CD14-positive monocyte (primary cell): ENCODE measurements around the gene MLLT3. TPM values are rescaled to one million over a fixed set of nuclear protein-coding genes. Genes with fewer than 3 reads are reported as not detected.

Source experiments
- DNase-seq, 3 donors: peaks; one replicate each; pipeline ENCODE4 v3.0.0-alpha.2; 2011 to 2022
- H2AFZ ChIP-seq: 2 replicates; pipeline ENCODE4 v1.6.0; 2012; ENCODE audit warnings: mild to moderate bottlenecking, low read depth, low read length, inconsistent platforms; ENCODE audit not compliant: insufficient read depth, poor library complexity, severe bottlenecking
- H3K27ac ChIP-seq, 2 donors: 1 replicate in 1 of 2; 2 replicates in 1 of 2; pipeline ENCODE4 v1.5.1; 2012 to 2013; ENCODE audit warnings: low read length in 2 of 2, control low read depth in 1 of 2, inconsistent platforms in 1 of 2, low read depth in 1 of 2, mild to moderate bottlenecking in 1 of 2
- H3K27me3 ChIP-seq, 2 donors: one replicate each; pipeline versions ENCODE4 v1.6.0 to v1.6.1; 2011 to 2013; ENCODE audit warnings: low read length in 2 of 2; ENCODE audit not compliant: control insufficient read depth in 2 of 2, insufficient read depth in 2 of 2
- H3K36me3 ChIP-seq, 2 donors: replicated peaks in 1 of 2; 1 replicate in 1 of 2; 2 replicates in 1 of 2; pipeline versions ENCODE4 v1.5.1 to v1.6.1; 2012 to 2013; ENCODE audit warnings: low read length in 2 of 2, control low read depth in 1 of 2, inconsistent platforms in 1 of 2, mild to moderate bottlenecking in 1 of 2; ENCODE audit not compliant: insufficient read depth in 2 of 2, control insufficient read depth in 1 of 2
- H3K4me1 ChIP-seq, 2 donors: 1 replicate in 1 of 2; 2 replicates in 1 of 2; pipeline versions ENCODE4 v1.5.1 to v1.6.1; 2012 to 2013; ENCODE audit warnings: low read length in 2 of 2, control low read depth in 1 of 2, inconsistent platforms in 1 of 2, mild to moderate bottlenecking in 1 of 2, moderate library complexity in 1 of 2; ENCODE audit not compliant: insufficient read depth in 2 of 2, control insufficient read depth in 1 of 2
- H3K4me2 ChIP-seq: replicated peaks from 2 replicates; pipeline ENCODE3; 2012; ENCODE audit warnings: low read length, moderate library complexity, mild to moderate bottlenecking; ENCODE audit not compliant: poor library complexity, severe bottlenecking; ENCODE audit errors: extremely low read depth
- H3K4me3 ChIP-seq, 3 experiments: fragments of 200-600 bp in 1 of 3; sonication (generic) in 1 of 3; replicated peaks in 1 of 3; 1 replicate in 2 of 3; 2 replicates in 1 of 3; pipeline ENCODE4 v1.5.1; 2011 to 2013; ENCODE audit warnings: low read length in 3 of 3, mild to moderate bottlenecking in 3 of 3, control low read depth in 2 of 3, low read depth in 2 of 3, inconsistent platforms in 1 of 3, moderate library complexity in 1 of 3
- H3K79me2 ChIP-seq: 2 replicates; pipeline ENCODE4 v1.6.0; 2012; ENCODE audit warnings: mild to moderate bottlenecking, control low read depth, inconsistent platforms, low read length, moderate library complexity; ENCODE audit not compliant: insufficient read depth
- H3K9ac ChIP-seq: 2 replicates; pipeline ENCODE4 v1.6.0; 2017; ENCODE audit warnings: low read length, mild to moderate bottlenecking; ENCODE audit not compliant: insufficient read depth, poor library complexity, severe bottlenecking
- H3K9me3 ChIP-seq, 2 donors: replicated peaks in 1 of 2; 1 replicate in 1 of 2; 2 replicates in 1 of 2; pipeline versions ENCODE4 v1.5.1 to v1.6.1; 2012 to 2013; ENCODE audit warnings: low read length in 2 of 2, control low read depth in 1 of 2; ENCODE audit not compliant: control insufficient read depth in 1 of 2, insufficient read depth in 1 of 2
- H4K20me1 ChIP-seq: 2 replicates; pipeline ENCODE4 v1.6.0; 2012; ENCODE audit warnings: mild to moderate bottlenecking, low read length, control low read depth, moderate library complexity; ENCODE audit not compliant: insufficient read depth
- H3K27ac Mint-ChIP-seq, 7 donors: one replicate each; pipeline ENCODE4 v1.8.0; 2020; ENCODE audit warnings: mild to moderate bottlenecking in 7 of 7, mixed read lengths in 7 of 7, moderate library complexity in 6 of 7, inconsistent platforms in 2 of 7
- H3K27me3 Mint-ChIP-seq, 3 donors: one replicate each; pipeline ENCODE4 v1.8.0; 2021 to 2022; ENCODE audit warnings: low read depth in 3 of 3, mild to moderate bottlenecking in 3 of 3, mixed read lengths in 3 of 3, moderate library complexity in 3 of 3, inconsistent platforms in 1 of 3
- H3K36me3 Mint-ChIP-seq, 2 donors: one replicate each; pipeline ENCODE4 v1.8.0; 2020; ENCODE audit warnings: mixed read lengths in 2 of 2, inconsistent platforms in 1 of 2, mild to moderate bottlenecking in 1 of 2
- H3K4me1 Mint-ChIP-seq: one replicate; pipeline ENCODE4 v1.8.0; 2020; ENCODE audit warnings: mild to moderate bottlenecking, mixed read lengths
- H3K4me3 Mint-ChIP-seq, 2 donors: one replicate each; pipeline ENCODE4 v1.8.0; 2020; ENCODE audit warnings: mild to moderate bottlenecking in 2 of 2, mixed read lengths in 2 of 2, moderate library complexity in 1 of 2
- H3K9me3 Mint-ChIP-seq, 7 donors: one replicate each; pipeline ENCODE4 v1.8.0; 2020 to 2022; ENCODE audit warnings: mixed read lengths in 7 of 7, mild to moderate bottlenecking in 6 of 7, moderate library complexity in 6 of 7, inconsistent platforms in 2 of 7
- whole genome bisulfite sequencing: methylation state at CpG from one replicate; pipeline ENCODE4 v1.1.5; 2013; ENCODE audit warnings: missing lambda C conversion rate; ENCODE audit not compliant: insufficient coverage; 5-methylcytosine and 5-hydroxymethylcytosine counted together
- intact Hi-C, 2 donors: fragments of 100-400 bp; cut with micrococcal nuclease; formaldehyde crosslinking; loops; one replicate each; pipeline versions ENCODE4 v1.15.0 to v1.15.1; 2023
- polyA plus RNA-seq, 3 donors: library from polyadenylated mRNA; depleted of rRNA in 1 of 3; unstranded in 2 of 3; stranded (reverse) in 1 of 3; fragments of 300-500 nt in 2 of 3; fragments of >200 nt in 1 of 3; fragmentation: Illumina TruSeq in 2 of 3; gene quantifications; 1 replicate in 2 of 3; 2 replicates in 1 of 3; pipeline ENCODE4 v1.2.3, GENCODE V29; 2012 to 2021
- TF ChIP-seq, protein P1 (sequence below): fragments of 200-600 bp; IDR thresholded peaks from one replicate; pipeline ENCODE4 v1.8.0; 2022; ENCODE audit warnings: antibody characterized with exemption, mild to moderate bottlenecking

MLLT3 gene
- polyA plus RNA-seq, 3 donors, result 0.81 to 2.3 (median 1.5) TPM

DNA sequence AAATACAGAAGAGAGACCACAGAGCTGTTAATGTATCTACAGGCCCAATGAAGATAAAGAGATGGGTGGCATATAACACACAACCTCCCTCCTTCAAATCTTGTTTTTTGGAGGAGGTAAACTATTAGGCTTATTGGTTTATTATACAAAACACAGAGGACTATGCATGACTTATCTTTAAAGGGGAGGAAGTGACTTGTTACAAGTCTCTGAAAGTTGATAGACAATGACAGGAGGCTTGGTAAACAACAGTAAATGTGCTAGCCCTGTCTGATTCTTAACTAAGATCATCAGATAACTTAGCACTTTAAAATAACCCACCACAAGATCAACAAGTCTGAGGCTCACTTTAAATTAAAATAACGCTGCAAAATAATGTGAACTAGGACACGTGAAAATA is 219.0 kb downstream of the MLLT3 start:
- Mint-ChIP-seq H3K9me3 (no peaks in the 10 kb centered on the region), H3K4me3 (no peak overlapping the region), H3K27me3 (peaks cover 0 to 1% (median 0%) of the 10 kb centered on the region in 3 donors), H3K4me1 (peaks cover 3% of the 10 kb centered on the region), H3K27ac (no peak overlapping the region), H3K36me3 (peaks cover 0 to 2% of the 10 kb centered on the region in 2 donors)
- Histone ChIP-seq H3K27me3 (no peaks in the 10 kb centered on the region), H3K9me3 (no peaks in the 10 kb centered on the region), H3K27ac (no peak overlapping the region), H3K4me2 (no peak overlapping the region), H3K4me3 (no peak overlapping the region), H3K9ac (no peak overlapping the region), H3K79me2 (no peaks in the 10 kb centered on the region), H3K36me3 (no peaks in the 10 kb centered on the region), H3K4me1 (peaks cover 0 to 1% of the 10 kb centered on the region in 2 donors), H2AFZ (no peak overlapping the region), H4K20me1 (no peaks in the 10 kb centered on the region)
- WGBS, result no CpG with 5 or more reads among the region's 2 CpGs
- no peak for DNase-seq
- intact Hi-C loops, result no loop called here
- TF ChIP-seq, protein P1, sequence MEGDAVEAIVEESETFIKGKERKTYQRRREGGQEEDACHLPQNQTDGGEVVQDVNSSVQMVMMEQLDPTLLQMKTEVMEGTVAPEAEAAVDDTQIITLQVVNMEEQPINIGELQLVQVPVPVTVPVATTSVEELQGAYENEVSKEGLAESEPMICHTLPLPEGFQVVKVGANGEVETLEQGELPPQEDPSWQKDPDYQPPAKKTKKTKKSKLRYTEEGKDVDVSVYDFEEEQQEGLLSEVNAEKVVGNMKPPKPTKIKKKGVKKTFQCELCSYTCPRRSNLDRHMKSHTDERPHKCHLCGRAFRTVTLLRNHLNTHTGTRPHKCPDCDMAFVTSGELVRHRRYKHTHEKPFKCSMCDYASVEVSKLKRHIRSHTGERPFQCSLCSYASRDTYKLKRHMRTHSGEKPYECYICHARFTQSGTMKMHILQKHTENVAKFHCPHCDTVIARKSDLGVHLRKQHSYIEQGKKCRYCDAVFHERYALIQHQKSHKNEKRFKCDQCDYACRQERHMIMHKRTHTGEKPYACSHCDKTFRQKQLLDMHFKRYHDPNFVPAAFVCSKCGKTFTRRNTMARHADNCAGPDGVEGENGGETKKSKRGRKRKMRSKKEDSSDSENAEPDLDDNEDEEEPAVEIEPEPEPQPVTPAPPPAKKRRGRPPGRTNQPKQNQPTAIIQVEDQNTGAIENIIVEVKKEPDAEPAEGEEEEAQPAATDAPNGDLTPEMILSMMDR, result no peak

DNA sequence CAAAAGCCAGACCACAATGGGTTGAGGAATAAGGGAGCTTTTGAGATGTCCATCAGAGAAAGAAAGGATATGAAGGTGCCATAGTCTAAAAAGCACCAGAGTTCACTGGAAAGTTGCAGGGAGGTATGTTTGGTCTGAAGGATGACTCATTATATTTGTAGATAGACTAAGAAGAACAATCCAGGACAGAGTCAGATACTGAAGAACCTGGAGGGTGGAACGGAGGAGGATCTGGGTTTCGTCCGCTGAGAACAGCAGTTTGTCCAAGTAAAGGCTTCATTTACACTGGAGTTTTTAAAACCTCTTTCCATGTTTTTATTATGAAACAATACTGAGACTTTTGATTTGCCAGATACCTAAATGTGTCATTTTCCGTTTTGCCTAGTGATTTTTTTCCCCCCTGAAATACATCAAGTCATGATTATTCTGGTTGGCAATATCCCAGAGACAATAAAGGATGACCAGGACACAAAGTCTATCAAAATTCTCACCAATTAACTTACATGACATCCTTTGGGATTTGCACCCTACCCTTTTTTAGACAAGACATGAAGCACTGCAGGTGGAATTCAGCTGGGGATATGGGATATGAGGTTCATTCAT is 219.9 kb downstream of the MLLT3 start:
- intact Hi-C loops, result no loop called here
- no peaks in the 10 kb centered on the region for H3K27me3 ChIP-seq
- no peak for DNase-seq
- no peak overlapping the region for H3K4me2 ChIP-seq
- no peaks in the 10 kb centered on the region for H3K9me3 ChIP-seq
- 100% methylated on average over 1 of the region's 4 CpGs for WGBS
- H3K27ac ChIP-seq, result no peak overlapping the region
- H3K4me3 Mint-ChIP-seq, result no peak overlapping the region
- H3K4me1 ChIP-seq, result no peaks in the 10 kb centered on the region
- H3K79me2 ChIP-seq, result no peaks in the 10 kb centered on the region
- TF ChIP-seq, protein P1, result no peak
- H4K20me1 ChIP-seq, result no peaks in the 10 kb centered on the region
- peaks cover 0 to 2% of the 10 kb centered on the region in 2 donors for H3K36me3 Mint-ChIP-seq
- no peaks in the 10 kb centered on the region for H3K9me3 Mint-ChIP-seq
- peaks cover 0 to 1% (median 0%) of the 10 kb centered on the region in 3 donors for H3K27me3 Mint-ChIP-seq
- H3K4me1 Mint-ChIP-seq, result peaks cover 2% of the 10 kb centered on the region
- no peak overlapping the region for H3K4me3 ChIP-seq
- no peak overlapping the region for H3K27ac Mint-ChIP-seq
- no peak overlapping the region for H2AFZ ChIP-seq
- no peak overlapping the region for H3K9ac ChIP-seq
- H3K36me3 ChIP-seq, result no peaks in the 10 kb centered on the region
